Stimulated activated CD4-positive, alpha-beta T cell treated with anti-CD3 and anti-CD28 coated beads, Interleukin-1b, Interleukin-23, amount 100 ng/mL, for 24 hours (primary cell): ENCODE measurements around the gene OGA.

Source experiments
- DNase-seq, 4 experiments: peaks; one replicate each; pipeline ENCODE4 v3.0.0-alpha.2; 2020; ENCODE audit warnings: low read depth in 4 of 4, low spot score in 1 of 4

Gene OGA

GRCh38 chr10:101837748-101838147 lies 19.5 kb upstream of the OGA start:
- no peak for DNase-seq

- no peak for DNase-seq
These were observed 17.1 kb upstream of the OGA start for GRCh38 chr10:101835362-101835761.

DNA sequence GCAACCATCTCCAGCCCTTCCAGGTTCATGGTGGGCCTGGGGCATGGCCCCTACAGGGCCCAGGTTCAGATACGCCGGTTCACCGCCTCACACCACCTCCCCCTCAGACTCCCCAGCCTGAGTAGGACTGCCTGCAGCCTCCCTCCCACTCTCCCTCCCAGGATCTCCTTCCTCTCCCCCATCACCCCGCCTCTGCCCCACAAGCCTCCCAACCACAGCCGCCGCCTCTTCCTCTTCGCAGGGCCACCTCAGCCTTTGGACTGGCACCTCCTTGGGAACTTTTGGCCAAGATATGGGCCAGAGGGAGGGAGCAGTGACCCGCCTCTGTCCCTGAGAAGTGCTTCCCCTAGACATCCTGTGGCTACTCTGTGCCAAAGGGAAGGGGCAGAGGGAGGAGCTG lies 16.1 kb upstream of the OGA start:
- DNase-seq, result no peak

DNA sequence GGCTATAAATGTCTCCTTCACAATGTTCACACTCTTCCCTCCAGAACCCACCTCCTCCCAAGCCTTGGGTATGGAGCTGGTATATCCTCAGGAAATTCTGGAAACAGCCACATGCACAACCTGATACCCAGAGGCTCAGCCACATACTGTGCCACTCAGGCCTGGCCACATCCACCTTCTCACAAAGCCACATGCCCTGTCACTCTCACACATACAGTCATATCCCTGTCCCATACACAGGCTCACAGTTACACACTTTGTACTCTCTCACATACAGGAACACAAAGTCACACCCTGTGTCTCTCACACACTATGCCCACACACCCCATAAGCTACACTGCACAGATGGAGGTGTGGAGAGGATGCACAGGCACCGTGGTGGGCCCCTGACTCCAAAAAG lies 15.2 kb upstream of the OGA start:
- no peak for DNase-seq

GRCh38 chr10:101832325-101832771 lies 14.1 kb upstream of the OGA start:
- no peak for DNase-seq

DNA sequence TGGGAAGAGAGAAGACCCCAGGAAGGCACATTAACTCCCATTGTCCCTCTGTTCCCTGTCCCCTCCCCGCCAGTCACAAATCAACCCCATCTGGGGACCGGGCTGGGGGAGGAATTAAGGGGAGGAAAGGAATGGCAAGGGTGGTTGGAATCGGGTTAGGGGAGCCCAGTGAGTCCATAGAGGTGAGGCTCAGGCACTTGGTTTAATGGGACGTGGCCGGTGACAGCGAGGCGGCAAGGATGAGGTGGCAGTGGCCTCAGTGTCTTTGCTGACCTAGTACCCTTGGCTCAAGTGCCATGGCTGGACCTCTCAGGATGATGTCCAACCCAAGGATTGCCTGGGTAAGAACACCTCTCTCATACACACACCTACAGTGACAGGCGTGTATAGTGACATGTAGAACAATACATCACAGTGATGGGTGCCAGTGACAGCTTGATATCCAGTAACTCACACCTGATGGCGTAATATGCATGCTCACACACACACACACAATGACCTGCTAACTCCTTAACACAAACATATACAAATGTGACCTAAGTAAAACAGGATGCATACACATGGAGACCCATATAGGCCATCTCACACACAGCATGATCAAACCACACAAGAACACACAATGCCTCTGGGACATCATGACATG lies 13.0 kb upstream of the OGA start:
- DNase-seq, result no peak

DNA sequence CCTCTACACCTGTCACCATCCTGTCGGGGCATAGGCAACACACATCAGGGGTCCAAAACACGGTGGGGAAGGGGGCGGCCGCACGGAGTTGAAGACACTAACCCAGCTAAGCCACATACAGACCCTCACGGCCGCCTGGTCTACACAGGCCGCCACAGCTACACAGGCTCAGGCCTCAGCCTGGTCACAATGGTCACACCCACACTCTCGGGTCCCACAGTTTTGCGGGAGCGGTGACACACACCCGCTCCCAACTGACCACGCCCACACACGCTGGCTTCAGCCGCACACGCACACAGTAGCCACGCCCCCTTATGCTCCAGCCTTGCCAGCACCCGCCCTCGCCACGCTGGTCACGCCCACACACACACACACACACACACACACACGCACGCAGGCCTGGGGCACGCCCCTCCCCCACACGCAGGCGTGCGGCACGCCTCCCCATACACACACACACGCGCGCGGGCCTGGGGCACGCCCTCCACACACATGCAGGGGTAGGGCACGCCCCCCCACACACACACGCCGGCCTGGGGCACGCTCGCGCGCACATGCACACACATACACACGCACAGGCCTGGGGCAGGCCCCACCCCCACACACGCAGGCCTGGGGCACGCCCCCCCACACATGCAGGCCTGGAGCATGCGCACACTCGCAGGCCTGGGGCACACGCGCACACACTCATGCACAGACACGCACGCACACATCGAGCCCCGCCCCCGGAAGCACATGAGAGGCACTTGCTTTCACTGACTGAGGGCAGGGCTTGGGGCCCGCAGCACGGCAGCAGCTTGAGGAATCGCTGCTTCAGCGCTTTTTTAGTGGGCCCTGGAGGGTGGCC lies 12.3 kb upstream of the OGA start:
- DNase-seq, result peak; percentile 80 to 87 (median 84)

DNA sequence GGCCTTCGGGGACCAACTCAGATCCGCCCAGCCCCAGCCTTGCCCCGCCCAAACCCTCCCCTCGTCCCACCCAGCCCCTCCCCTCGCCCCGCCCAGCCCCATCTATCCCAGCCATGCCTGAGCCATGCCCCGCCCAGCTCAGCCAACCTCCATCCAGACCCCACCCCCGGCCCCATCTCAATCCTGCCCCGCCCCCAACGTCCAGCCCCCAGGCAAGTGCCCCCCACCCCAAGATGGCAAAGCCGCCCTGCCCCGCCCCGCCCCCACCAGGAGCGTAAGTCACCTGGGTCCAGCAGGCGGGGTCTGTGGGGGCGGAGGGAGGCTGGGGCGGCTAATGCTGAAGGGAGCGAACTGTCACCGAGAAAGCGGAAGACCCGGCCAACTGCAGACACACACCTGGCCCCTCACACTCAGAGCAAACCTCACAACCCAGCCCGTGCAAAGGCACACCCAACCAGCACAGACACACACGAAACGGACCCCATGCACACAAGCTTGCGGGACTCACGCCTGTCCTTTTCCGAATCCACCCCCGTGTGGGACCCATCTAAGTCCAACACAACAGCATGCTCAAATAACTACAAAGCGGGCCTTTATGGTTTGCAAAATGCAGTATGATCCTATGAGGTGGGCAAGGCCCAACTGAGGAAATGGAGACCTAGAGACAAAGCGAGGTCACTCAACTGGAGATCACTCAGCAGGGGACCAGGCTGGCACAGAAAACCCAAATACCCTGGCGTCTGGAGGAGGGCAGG lies 11.5 kb upstream of the OGA start:
- peak in 1 of 4 experiments; percentile 48 for DNase-seq

- no peak for DNase-seq
These were observed 10.7 kb upstream of the OGA start for GRCh38 chr10:101828766-101829551.

- DNase-seq, result no peak
These were observed 9.8 kb upstream of the OGA start for GRCh38 chr10:101827919-101828600.

DNA sequence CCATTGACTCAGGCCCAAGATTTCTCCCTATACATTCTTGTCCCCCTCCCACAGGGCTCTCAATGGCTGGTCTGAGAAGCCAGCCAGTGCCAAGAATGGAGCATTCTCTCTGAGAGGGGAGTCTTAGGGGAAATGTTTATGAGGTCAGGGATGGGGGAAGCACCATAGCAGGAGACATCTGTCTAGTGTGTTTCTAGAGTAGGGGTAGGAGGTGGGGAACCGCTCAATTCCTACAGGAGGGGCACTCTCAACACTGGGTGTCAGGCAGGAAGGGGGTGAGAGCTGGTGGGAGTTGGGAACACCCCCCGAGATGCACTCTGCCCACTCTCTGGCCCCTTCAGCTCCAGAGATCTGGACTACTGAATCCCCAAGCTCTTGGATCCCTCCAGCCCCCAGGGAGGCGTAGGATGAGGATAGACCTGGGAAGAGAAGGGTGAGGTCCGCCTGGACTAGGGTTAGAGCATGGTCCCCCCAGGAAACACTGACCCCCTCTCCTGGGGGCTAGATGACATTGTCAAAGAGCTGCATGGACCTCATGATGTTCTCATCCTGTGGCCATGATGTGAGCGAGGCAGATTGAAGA lies 8.7 kb upstream of the OGA start:
- no peak for DNase-seq

GRCh38 chr10:101824736-101825135 lies 6.5 kb upstream of the OGA start:
- DNase-seq, result no peak

GRCh38 chr10:101818872-101819633 lies 809 bp upstream of the OGA start:
- DNase-seq, result no peak

DNA sequence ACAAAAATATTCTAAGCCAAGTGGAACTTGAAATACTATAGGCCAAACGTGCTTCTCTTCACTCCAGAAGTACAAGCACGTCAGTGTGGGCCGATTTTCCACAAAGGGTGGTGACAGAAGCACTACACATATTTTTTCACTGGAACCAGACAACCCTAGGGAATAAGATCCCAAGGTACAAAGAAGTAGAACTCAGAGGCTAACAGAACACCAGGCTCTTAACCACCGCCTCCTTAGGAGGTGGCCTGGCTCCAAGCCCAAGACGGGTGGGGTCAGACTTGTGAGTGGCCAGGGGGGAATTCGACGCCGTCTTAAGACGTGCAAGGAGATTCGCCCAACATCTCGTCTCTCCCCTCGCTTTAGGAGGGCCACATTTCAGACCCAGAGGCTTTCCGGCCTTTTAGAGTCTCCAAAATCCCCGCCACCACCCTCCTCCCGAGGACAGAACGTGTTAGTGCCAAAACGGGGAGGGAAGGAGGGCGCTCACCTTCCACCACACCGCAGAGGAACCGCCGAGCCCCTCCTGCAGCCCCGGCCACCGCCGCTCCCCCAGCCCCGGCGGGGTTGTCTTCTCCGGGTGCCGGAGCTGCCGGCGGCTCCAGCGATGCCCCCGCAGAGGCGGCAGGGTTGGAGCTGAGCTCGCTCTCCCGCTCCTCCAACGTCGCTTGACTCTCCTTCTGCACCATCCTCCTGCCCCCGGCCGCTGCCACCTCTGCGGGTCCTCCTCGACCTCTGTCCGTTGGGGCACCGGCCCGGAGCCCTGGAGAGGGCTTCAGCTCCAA lies 716 bp downstream of the OGA start:
- peak in 1 of 4 experiments; percentile 32 for DNase-seq

- DNase-seq, result no peak
These were observed 1.3 kb downstream of the OGA start for GRCh38 chr10:101816913-101817336.

DNA sequence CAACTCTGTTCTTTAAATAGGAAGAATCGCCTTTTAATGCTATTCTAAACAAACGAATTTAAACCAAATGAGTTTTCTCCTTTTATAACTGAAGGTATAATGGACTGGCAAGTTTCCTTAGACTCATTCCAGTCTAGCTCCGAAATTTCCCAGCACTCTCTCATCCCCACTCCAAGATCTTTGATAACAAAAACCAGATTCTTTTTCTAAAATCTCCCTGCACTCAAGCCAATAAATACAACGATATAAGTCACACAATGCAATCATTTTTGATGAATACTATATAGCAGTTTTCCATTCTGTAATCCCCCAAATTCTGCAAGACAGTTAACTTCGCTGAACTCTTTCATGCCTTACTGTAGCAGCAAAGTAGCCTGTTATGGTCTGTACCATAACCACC lies 1.9 kb downstream of the OGA start:
- DNase-seq, result no peak

DNA sequence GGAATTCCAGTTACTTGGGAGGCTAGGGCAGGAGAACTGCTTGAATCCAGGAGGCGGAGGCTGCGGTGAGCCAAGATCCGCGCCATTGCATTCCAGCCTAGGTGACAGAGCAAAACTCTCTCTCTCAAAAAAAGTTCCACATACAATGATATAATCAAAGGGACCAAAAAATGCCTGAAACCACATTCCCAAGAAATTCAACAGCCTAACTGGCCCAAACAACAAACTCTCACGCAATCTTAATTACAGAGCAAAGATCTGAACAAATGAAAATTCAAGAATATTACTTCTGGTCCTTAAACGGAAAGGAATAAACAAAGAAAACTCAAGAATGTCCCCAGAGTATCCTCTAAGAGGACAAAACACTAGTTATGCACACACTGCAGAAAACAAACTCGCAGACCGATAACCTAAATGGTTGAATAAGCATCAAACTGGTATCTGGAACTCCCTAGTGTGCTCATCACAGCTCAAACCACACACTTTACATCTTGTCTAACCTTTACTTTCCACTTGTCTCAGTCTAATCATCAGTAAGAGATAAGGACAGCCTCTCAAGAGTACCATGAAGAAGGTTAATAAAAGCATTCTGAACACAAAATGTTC lies 3.7 kb downstream of the OGA start:
- DNase-seq, result no peak

GRCh38 chr10:101812606-101813005 lies 5.6 kb downstream of the OGA start:
- no peak for DNase-seq
